Thoracic aorta (tissue), 2 donors: ENCODE data around the gene EFHC2. TPM values are rescaled to one million over a fixed set of nuclear protein-coding genes. Genes with fewer than 3 reads are reported as not detected.

Source experiments
- ATAC-seq: fragments of 150-250 bp; one replicate; pipeline ENCODE4 v1.8.0; 2017; ENCODE audit warnings: low read depth; ENCODE audit not compliant: insufficient number of reproducible peaks, low FRiP score
- DNase-seq: peaks from one replicate; pipeline ENCODE4 v3.0.0-alpha.2; 2020; ENCODE audit warnings: low spot score
- H3K27ac ChIP-seq, 2 donors: fragments of 200-600 bp; sonication (generic); 1 replicate in 1 of 2; 2 replicates in 1 of 2; pipeline ENCODE4 v1.5.1; 2016; ENCODE audit warnings: mild to moderate bottlenecking in 2 of 2, moderate library complexity in 2 of 2
- H3K27me3 ChIP-seq: fragments of 200-600 bp; sonication (generic); replicated peaks from 2 replicates; pipeline ENCODE4 v1.6.0; 2016; ENCODE audit warnings: mild to moderate bottlenecking; ENCODE audit not compliant: insufficient read depth
- H3K36me3 ChIP-seq: fragments of 200-600 bp; sonication (generic); one replicate; pipeline ENCODE4 v1.5.1; 2016
- H3K4me1 ChIP-seq, 2 donors: fragments of 200-600 bp; sonication (generic); 1 replicate in 1 of 2; 2 replicates in 1 of 2; pipeline versions ENCODE4 v1.5.1 to v1.6.0; 2016; ENCODE audit warnings: low read depth in 2 of 2, mild to moderate bottlenecking in 1 of 2; ENCODE audit not compliant: control insufficient read depth in 1 of 2
- H3K4me3 ChIP-seq: fragments of 200-600 bp; sonication (generic); 2 replicates; pipeline ENCODE4 v1.5.1; 2016; ENCODE audit warnings: mild to moderate bottlenecking
- H3K9me3 ChIP-seq: fragments of 200-600 bp; sonication (generic); 2 replicates; pipeline ENCODE4 v1.5.1; 2016
- total RNA-seq, 2 donors: library from RNA; depleted of rRNA; stranded (reverse); fragments of >200 nt; gene quantifications; one replicate each; pipeline versions ENCODE4 v1.1.0 to v1.2.3, GENCODE V29; 2016
- TF ChIP-seq, protein P1 (sequence below): fragments of 200-600 bp; sonication (generic); IDR thresholded peaks from one replicate; pipeline ENCODE4 v1.5.1; 2019; ENCODE audit warnings: antibody characterized with exemption

The EFHC2 gene
- total RNA-seq, 2 donors from 2014 or later, result 0.28 TPM; not detected in 1

DNA sequence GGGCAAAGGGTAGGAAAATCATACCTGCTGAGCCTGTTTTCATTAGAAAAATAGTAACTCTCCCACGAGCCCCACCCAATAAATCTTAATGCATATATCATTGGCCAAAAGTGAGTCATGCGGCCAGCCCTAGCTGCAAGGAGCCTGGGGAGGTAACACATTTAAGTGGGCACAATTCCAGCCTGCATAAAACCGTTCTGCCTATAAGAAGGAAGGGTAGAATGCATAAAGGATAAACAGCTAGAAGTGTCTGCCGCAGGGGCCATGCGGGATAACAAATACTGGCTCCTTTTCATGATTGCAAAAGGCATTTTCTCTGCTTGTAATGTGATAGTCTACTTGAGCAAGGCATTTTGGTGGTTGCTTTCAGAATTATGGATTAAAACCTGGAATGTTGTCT is 37.1 kb downstream of the EFHC2 start:
- TF ChIP-seq, protein P1, sequence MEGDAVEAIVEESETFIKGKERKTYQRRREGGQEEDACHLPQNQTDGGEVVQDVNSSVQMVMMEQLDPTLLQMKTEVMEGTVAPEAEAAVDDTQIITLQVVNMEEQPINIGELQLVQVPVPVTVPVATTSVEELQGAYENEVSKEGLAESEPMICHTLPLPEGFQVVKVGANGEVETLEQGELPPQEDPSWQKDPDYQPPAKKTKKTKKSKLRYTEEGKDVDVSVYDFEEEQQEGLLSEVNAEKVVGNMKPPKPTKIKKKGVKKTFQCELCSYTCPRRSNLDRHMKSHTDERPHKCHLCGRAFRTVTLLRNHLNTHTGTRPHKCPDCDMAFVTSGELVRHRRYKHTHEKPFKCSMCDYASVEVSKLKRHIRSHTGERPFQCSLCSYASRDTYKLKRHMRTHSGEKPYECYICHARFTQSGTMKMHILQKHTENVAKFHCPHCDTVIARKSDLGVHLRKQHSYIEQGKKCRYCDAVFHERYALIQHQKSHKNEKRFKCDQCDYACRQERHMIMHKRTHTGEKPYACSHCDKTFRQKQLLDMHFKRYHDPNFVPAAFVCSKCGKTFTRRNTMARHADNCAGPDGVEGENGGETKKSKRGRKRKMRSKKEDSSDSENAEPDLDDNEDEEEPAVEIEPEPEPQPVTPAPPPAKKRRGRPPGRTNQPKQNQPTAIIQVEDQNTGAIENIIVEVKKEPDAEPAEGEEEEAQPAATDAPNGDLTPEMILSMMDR, result no peak
- ATAC-seq, result no peak
- Histone ChIP-seq H3K4me1 (no peaks in the 10 kb centered on the region), H3K27ac (no peak overlapping the region), H3K4me3 (no peak overlapping the region), H3K9me3 (no peaks in the 10 kb centered on the region), H3K27me3 (no peaks in the 10 kb centered on the region), H3K36me3 (no peaks in the 10 kb centered on the region)
- no peak for DNase-seq

DNA sequence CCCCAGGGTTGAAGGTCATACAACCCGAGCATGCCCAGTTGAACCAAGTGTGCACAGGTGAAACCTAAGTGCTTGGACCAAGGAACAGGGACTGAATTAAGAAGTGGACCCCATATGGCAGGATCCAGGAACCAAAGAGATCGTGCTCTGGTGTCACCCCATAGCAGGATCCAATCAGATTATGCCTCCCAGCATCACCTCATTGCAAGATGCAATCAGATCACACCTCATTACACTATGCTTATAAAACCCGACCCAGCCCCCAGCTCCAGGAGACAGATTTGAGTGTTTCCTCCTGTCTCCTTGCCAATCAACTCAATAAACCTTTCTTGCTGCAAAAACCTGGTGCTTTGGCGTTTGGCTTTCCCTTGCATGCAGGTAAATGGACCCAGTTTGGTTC is 37.6 kb downstream of the EFHC2 start:
- no peaks in the 10 kb centered on the region for H3K36me3 ChIP-seq
- DNase-seq (no peak), ATAC-seq (no peak)
- H3K27me3 ChIP-seq, result no peaks in the 10 kb centered on the region
- H3K4me3 ChIP-seq, result no peak overlapping the region
- H3K9me3 ChIP-seq, result no peaks in the 10 kb centered on the region
- no peak overlapping the region for H3K27ac ChIP-seq
- TF ChIP-seq, protein P1, result no peak
- no peaks in the 10 kb centered on the region for H3K4me1 ChIP-seq

DNA sequence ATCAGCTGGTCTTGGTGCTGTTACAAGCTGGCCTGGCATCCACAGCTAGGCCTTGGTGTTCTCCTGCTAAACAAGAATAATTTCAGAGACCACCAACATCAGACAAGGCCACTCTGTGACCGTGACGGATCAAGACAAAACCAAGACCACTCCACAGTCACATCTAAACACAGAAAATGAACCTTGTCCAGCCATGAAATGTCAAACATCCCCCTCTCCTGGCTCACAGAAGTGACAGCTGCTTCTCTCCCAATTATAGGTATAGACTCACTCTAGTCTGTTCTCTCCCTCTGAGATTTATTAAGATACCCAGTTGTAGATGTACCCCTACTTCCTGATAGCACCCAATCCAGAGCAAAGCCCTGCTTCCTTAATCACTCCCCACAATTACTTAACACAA is 40.4 kb downstream of the EFHC2 start:
- H3K4me3 ChIP-seq, result no peak overlapping the region
- no peaks in the 10 kb centered on the region for H3K9me3 ChIP-seq
- no peaks in the 10 kb centered on the region for H3K4me1 ChIP-seq
- TF ChIP-seq, protein P1, result no peak
- ATAC-seq (no peak), DNase-seq (no peak)
- no peaks in the 10 kb centered on the region for H3K36me3 ChIP-seq
- no peak overlapping the region for H3K27ac ChIP-seq
- H3K27me3 ChIP-seq, result no peaks in the 10 kb centered on the region

DNA sequence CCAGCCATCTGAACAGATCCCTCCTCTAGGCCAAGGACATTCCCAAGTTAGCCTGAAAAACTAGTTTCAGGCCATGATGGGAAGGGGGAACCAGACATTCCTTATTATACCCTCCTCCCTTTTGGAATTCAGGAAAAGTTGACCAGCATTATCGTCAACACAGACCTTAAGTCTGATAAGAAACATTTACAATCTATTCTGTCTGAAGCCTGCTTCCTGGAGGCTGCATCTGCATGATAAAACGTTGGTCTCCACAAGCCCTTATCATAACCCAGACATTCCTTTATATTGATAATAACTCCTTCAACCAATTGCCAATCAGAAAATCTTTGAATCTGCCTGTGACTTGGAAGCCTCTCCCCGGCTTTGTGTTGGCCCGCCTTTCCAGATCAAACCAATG is 44.3 kb downstream of the EFHC2 start:
- Histone ChIP-seq H3K9me3 (no peaks in the 10 kb centered on the region), H3K27ac (no peak overlapping the region), H3K4me1 (no peaks in the 10 kb centered on the region), H3K36me3 (no peaks in the 10 kb centered on the region), H3K4me3 (no peak overlapping the region), H3K27me3 (no peaks in the 10 kb centered on the region)
- TF ChIP-seq, protein P1, result no peak
- ATAC-seq (no peak), DNase-seq (no peak)

DNA sequence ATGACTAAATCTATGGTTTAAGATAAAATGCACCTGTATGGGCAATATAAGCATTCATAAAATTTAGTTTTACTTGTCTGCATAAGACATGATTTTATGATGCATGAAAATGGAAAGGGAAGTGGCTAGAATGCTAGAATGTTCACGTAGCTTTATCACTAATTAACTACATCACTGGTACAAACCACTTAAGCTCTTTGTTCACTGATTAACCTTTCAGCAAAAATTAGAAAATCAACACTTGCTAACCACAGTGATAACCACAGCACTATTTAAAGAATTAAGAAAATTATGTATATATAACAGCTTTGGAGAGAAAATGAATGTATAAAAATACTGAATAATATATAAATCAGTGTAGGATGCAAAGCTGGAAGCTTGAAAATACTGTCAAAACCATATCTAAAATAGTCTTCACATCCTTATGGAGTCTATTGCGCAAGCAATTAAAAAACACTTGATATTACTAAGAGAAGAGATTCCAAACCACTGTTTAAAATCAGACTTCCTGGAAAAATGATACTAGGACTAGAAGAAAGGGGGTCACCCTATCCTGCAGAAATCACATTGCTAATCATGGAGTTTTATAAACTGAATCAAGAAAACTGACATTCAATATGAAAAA is 51.9 kb downstream of the EFHC2 start:
- H3K27ac ChIP-seq, result no peak overlapping the region
- TF ChIP-seq, protein P1, result no peak
- H3K4me3 ChIP-seq, result no peak overlapping the region
- no peaks in the 10 kb centered on the region for H3K9me3 ChIP-seq
- no peak for ATAC-seq
- no peaks in the 10 kb centered on the region for H3K36me3 ChIP-seq
- H3K4me1 ChIP-seq, result no peaks in the 10 kb centered on the region
- no peaks in the 10 kb centered on the region for H3K27me3 ChIP-seq
- no peak for DNase-seq
